Measurements from ENCODE around the gene PCA3.

PCA3 gene

GRCh38 chr9:76835571-76836283 lies 71.5 kb downstream of the PCA3 start:
- DNase-seq = no peak
